ENCODE measurements around the gene APBB2.

APBB2 gene

GRCh38 chr4:41136456-41136855 lies 77.9 kb downstream of the APBB2 start:
- H3K4me1 ChIP-seq (ENCODE audit: control insufficient read depth, insufficient read depth, low read length, poor library complexity, severe bottlenecking), result peaks cover 42% of the 10 kb centered on the region
- 63 to 67% methylated on average over 3 of the region's 3 CpGs for WGBS, 2 experiments (ENCODE audit: insufficient coverage in 2 of 2)
- no peaks in the 10 kb centered on the region for H3K9me3 ChIP-seq (ENCODE audit: control insufficient read depth, low read length)
- no peaks in the 10 kb centered on the region for H3K36me3 ChIP-seq (ENCODE audit: control insufficient read depth, insufficient read depth, low read length)
- no peak overlapping the region for H3K27ac ChIP-seq (ENCODE audit: low read depth, low read length, severe bottlenecking)
- H3K4me3 ChIP-seq (ENCODE audit: extremely low read depth, insufficient read depth, low read length, poor library complexity, severe bottlenecking), result no peak overlapping the region

DNA sequence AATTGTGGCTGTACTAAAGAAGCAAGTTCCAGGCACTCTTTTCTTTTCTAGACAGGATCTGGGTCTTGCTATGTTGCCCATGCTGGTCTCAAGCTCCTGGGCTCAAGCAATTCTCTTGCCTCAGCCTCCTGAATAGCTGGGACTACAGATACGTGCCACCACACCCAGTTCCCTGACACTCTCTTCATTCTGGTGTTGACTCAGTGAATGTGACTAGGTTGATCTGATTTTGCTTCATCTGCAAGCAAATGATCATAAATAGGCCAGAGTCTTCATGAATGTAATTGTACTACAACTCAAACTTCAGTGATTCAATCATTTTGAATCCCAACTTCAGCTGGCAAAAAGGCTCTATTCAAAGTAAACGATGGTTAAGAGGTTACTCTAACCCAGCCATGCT lies 78.5 kb downstream of the APBB2 start:
- Histone ChIP-seq H3K36me3 (ENCODE audit: control insufficient read depth, insufficient read depth, low read length) (no peaks in the 10 kb centered on the region), H3K27ac (ENCODE audit: low read depth, low read length, severe bottlenecking) (no peak overlapping the region), H3K4me3 (ENCODE audit: extremely low read depth, insufficient read depth, low read length, poor library complexity, severe bottlenecking) (no peak overlapping the region), H3K4me1 (ENCODE audit: control insufficient read depth, insufficient read depth, low read length, poor library complexity, severe bottlenecking) (peaks cover 42% of the 10 kb centered on the region), H3K9me3 (ENCODE audit: control insufficient read depth, low read length) (no peaks in the 10 kb centered on the region)
- WGBS, 2 experiments (ENCODE audit: insufficient coverage in 2 of 2), result no CpG with 5 or more reads among the region's 2 CpGs

DNA sequence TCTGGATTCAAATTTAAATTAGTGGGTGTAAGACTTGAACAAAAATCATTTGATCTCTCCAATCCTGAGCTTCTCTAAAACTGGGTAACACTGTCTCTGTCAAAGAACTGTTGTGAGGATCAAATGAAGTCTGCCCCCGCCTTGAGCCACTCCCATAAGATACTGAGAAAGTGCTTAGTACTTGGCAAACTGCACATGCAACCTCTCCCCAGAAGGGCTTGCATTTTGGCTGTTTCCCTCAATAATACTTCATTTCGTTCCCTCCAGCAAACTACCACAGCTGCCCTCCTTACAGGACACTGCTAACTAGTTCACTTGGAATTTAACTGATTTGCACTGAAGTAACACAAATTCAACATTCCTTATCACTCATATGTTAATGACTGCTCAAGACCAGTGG lies 79.8 kb downstream of the APBB2 start:
- Histone ChIP-seq H3K27ac (ENCODE audit: low read depth, low read length, severe bottlenecking) (no peak overlapping the region), H3K36me3 (ENCODE audit: control insufficient read depth, insufficient read depth, low read length) (no peaks in the 10 kb centered on the region), H3K4me1 (ENCODE audit: control insufficient read depth, insufficient read depth, low read length, poor library complexity, severe bottlenecking) (peaks cover 42% of the 10 kb centered on the region), H3K4me3 (ENCODE audit: extremely low read depth, insufficient read depth, low read length, poor library complexity, severe bottlenecking) (no peak overlapping the region), H3K9me3 (ENCODE audit: control insufficient read depth, low read length) (no peaks in the 10 kb centered on the region)
- 49 to 60% methylated on average over 2 of the region's 2 CpGs for WGBS, 2 experiments (ENCODE audit: insufficient coverage in 2 of 2)

GRCh38 chr4:41133454-41134018 lies 80.8 kb downstream of the APBB2 start:
- no peaks in the 10 kb centered on the region for H3K9me3 ChIP-seq (ENCODE audit: control insufficient read depth, low read length)
- H3K4me3 ChIP-seq (ENCODE audit: extremely low read depth, insufficient read depth, low read length, poor library complexity, severe bottlenecking), result no peak overlapping the region
- peak overlapping the region; percentile 70 for H3K27ac ChIP-seq (ENCODE audit: low read depth, low read length, severe bottlenecking)
- no CpG with 5 or more reads among the region's 3 CpGs for WGBS, 2 experiments (ENCODE audit: insufficient coverage in 2 of 2)
- H3K4me1 ChIP-seq (ENCODE audit: control insufficient read depth, insufficient read depth, low read length, poor library complexity, severe bottlenecking), result peaks cover 46% of the 10 kb centered on the region
- no peaks in the 10 kb centered on the region for H3K36me3 ChIP-seq (ENCODE audit: control insufficient read depth, insufficient read depth, low read length)

GRCh38 chr4:41132055-41132683 lies 82.2 kb downstream of the APBB2 start:
- peaks cover 46% of the 10 kb centered on the region for H3K4me1 ChIP-seq (ENCODE audit: control insufficient read depth, insufficient read depth, low read length, poor library complexity, severe bottlenecking)
- H3K27ac ChIP-seq (ENCODE audit: low read depth, low read length, severe bottlenecking), result no peak overlapping the region
- H3K4me3 ChIP-seq (ENCODE audit: extremely low read depth, insufficient read depth, low read length, poor library complexity, severe bottlenecking), result no peak overlapping the region
- H3K9me3 ChIP-seq (ENCODE audit: control insufficient read depth, low read length), result no peaks in the 10 kb centered on the region
- no peaks in the 10 kb centered on the region for H3K36me3 ChIP-seq (ENCODE audit: control insufficient read depth, insufficient read depth, low read length)
- WGBS, 2 experiments (ENCODE audit: insufficient coverage in 2 of 2), result 100% methylated on average over 1 of the region's 2 CpGs; no CpG with 5 or more reads in 1 of the 2 experiments

DNA sequence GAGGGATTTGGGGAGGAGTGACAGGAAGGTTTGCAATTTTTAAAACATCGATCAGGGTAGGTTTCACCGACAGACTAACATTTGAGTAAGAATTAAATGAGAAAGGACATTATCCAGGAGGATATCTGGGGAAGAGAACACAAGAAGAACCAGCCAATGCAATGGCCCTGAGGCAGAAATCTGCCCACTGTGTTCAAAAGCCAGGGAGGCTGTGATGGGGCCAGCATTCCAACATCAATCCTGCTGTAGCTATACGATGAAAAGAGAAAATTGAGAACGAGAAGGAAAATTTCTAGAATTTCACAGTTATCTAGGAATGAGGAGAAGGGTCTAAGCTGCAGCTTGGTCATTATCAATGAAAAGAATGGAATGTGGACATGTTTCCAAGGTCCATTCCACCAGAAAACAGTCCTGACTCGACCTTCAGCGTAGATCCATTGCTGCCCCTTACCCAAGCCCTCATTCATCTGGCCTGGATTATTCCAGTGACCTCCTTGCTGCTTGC lies 84.4 kb downstream of the APBB2 start:
- H3K27ac ChIP-seq (ENCODE audit: low read depth, low read length, severe bottlenecking), result no peak overlapping the region
- no peak overlapping the region for H3K4me3 ChIP-seq (ENCODE audit: extremely low read depth, insufficient read depth, low read length, poor library complexity, severe bottlenecking)
- WGBS, 2 experiments (ENCODE audit: insufficient coverage in 2 of 2), result 95 to 97% methylated on average over 6 of the region's 6 CpGs
- no peaks in the 10 kb centered on the region for H3K36me3 ChIP-seq (ENCODE audit: control insufficient read depth, insufficient read depth, low read length)
- H3K4me1 ChIP-seq (ENCODE audit: control insufficient read depth, insufficient read depth, low read length, poor library complexity, severe bottlenecking), result peaks cover 32% of the 10 kb centered on the region
- H3K9me3 ChIP-seq (ENCODE audit: control insufficient read depth, low read length), result no peaks in the 10 kb centered on the region

DNA sequence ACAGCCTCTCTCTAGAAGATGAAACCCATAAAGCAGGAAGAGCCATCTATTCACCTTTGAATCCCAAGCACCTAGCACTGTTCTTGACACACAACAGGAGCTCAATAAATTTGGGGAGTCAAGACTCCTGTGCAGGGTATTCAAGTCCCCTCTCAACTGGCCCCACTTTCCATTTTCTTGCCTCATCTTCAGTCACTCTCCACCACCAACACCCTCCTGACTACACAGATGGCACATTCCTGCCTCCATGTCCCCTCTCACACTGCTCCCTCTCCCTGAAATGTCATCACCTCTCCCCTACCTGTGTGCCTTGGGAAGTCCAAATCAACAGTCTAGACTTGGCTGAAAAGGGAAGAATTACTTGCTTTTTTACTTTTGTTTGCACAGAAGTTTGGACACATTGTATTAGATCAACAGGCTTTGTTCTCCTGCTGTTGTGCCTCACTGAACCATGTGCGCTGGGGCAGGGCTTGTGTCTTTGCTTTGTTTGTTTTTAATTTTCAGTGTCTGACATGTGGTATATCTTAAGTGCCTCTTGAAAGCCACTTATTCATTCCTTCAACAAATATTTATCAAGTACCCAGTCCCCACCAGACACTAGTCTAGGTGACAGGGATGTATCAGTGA lies 85.1 kb downstream of the APBB2 start:
- H3K4me1 ChIP-seq (ENCODE audit: control insufficient read depth, insufficient read depth, low read length, poor library complexity, severe bottlenecking), result peaks cover 29% of the 10 kb centered on the region
- H3K27ac ChIP-seq (ENCODE audit: low read depth, low read length, severe bottlenecking), result no peak overlapping the region
- no peaks in the 10 kb centered on the region for H3K9me3 ChIP-seq (ENCODE audit: control insufficient read depth, low read length)
- WGBS, 2 experiments (ENCODE audit: insufficient coverage in 2 of 2), result no CpG with 5 or more reads among the region's 1 CpG
- H3K4me3 ChIP-seq (ENCODE audit: extremely low read depth, insufficient read depth, low read length, poor library complexity, severe bottlenecking), result no peak overlapping the region
- H3K36me3 ChIP-seq (ENCODE audit: control insufficient read depth, insufficient read depth, low read length), result no peaks in the 10 kb centered on the region

- Histone ChIP-seq H3K4me1 (ENCODE audit: control insufficient read depth, insufficient read depth, low read length, poor library complexity, severe bottlenecking) (peaks cover 9% of the 10 kb centered on the region), H3K9me3 (ENCODE audit: control insufficient read depth, low read length) (no peaks in the 10 kb centered on the region), H3K4me3 (ENCODE audit: extremely low read depth, insufficient read depth, low read length, poor library complexity, severe bottlenecking) (no peak overlapping the region), H3K27ac (ENCODE audit: low read depth, low read length, severe bottlenecking) (no peak overlapping the region), H3K36me3 (ENCODE audit: control insufficient read depth, insufficient read depth, low read length) (no peaks in the 10 kb centered on the region)
- WGBS, 2 experiments (ENCODE audit: insufficient coverage in 2 of 2), result 92 to 96% methylated on average over 5 to 6 of the region's 7 CpGs
These were observed 88.6 kb downstream of the APBB2 start for GRCh38 chr4:41125558-41126311.

- Histone ChIP-seq H3K4me3 (ENCODE audit: extremely low read depth, insufficient read depth, low read length, poor library complexity, severe bottlenecking) (no peak overlapping the region), H3K4me1 (ENCODE audit: control insufficient read depth, insufficient read depth, low read length, poor library complexity, severe bottlenecking) (peaks cover 9% of the 10 kb centered on the region), H3K9me3 (ENCODE audit: control insufficient read depth, low read length) (no peaks in the 10 kb centered on the region), H3K36me3 (ENCODE audit: control insufficient read depth, insufficient read depth, low read length) (no peaks in the 10 kb centered on the region), H3K27ac (ENCODE audit: low read depth, low read length, severe bottlenecking) (peak overlapping the region; percentile 12)
- 60% methylated on average over 1 of the region's 3 CpGs; no CpG with 5 or more reads in 1 of the 2 experiments for WGBS, 2 experiments (ENCODE audit: insufficient coverage in 2 of 2)
These were observed 89.3 kb downstream of the APBB2 start for GRCh38 chr4:41124916-41125548.

DNA sequence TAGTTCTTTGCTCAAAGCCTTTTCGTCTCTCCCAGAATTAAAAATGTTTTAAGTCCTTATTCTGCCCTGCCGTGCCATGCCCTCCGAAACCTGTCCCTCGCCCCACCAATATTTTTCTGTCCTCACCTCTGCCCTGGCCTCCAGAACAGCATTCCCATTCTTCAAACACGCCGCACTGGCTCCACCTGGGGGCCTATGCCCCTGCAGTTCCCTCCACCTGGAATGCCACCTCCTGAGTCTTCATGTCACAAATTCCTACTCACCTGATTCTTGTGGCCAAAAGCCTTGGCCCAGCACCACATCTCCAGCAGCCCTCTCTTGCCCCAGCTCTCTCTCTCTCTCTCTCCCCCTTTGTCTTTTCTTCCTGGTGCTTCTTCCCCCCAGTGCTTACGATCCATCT lies 91.6 kb downstream of the APBB2 start:
- 85 to 86% methylated on average over 6 of the region's 7 CpGs for WGBS, 2 experiments (ENCODE audit: insufficient coverage in 2 of 2)
- no peaks in the 10 kb centered on the region for H3K9me3 ChIP-seq (ENCODE audit: control insufficient read depth, low read length)
- peaks cover 6% of the 10 kb centered on the region for H3K4me1 ChIP-seq (ENCODE audit: control insufficient read depth, insufficient read depth, low read length, poor library complexity, severe bottlenecking)
- no peak overlapping the region for H3K27ac ChIP-seq (ENCODE audit: low read depth, low read length, severe bottlenecking)
- no peaks in the 10 kb centered on the region for H3K36me3 ChIP-seq (ENCODE audit: control insufficient read depth, insufficient read depth, low read length)
- no peak overlapping the region for H3K4me3 ChIP-seq (ENCODE audit: extremely low read depth, insufficient read depth, low read length, poor library complexity, severe bottlenecking)

Data from mesodermal cell (in vitro differentiated cells).